Measurements from ENCODE around the gene ABHD16B. TPM values are rescaled to one million over a fixed set of nuclear protein-coding genes. Genes with fewer than 3 reads are reported as not detected.

The ABHD16B gene
- not detected for total RNA-seq

- Histone ChIP-seq H3K9me3 (no peaks in the 10 kb centered on the region), H3K27me3 (peaks cover 0 to 8% (median under 1%) of the 10 kb centered on the region in 3 donors), H3K4me1 (peaks cover 33 to 45% of the 10 kb centered on the region in 2 donors), H3K27ac (peak within 1 kb of the TSS in 1 of 4 donors; percentile 33), H3K36me3 (no peaks in the 10 kb centered on the region), H3K4me3 (no peak within 1 kb of the TSS)
- TF ChIP-seq, protein P1, sequence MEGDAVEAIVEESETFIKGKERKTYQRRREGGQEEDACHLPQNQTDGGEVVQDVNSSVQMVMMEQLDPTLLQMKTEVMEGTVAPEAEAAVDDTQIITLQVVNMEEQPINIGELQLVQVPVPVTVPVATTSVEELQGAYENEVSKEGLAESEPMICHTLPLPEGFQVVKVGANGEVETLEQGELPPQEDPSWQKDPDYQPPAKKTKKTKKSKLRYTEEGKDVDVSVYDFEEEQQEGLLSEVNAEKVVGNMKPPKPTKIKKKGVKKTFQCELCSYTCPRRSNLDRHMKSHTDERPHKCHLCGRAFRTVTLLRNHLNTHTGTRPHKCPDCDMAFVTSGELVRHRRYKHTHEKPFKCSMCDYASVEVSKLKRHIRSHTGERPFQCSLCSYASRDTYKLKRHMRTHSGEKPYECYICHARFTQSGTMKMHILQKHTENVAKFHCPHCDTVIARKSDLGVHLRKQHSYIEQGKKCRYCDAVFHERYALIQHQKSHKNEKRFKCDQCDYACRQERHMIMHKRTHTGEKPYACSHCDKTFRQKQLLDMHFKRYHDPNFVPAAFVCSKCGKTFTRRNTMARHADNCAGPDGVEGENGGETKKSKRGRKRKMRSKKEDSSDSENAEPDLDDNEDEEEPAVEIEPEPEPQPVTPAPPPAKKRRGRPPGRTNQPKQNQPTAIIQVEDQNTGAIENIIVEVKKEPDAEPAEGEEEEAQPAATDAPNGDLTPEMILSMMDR (IDR thresholded peaks at IDR 0.05 in 4 of 5, conservative IDR thresholded peaks at IDR 0.05 in 1 of 5): no peak
- TF ChIP-seq POLR2A (IDR thresholded peaks at IDR 0.05): no peak
- no peak for DNase-seq
- no peak for ATAC-seq
- in situ Hi-C loops (cut with MboI; ENCODE audit: low sequenced_read_pairs in 4 of 4): loop anchor here in 1 of 4 donors (10.0 kb wide), 1 partner anchor 77 kb away; no protein-coding TSS in a partner anchor
- intact Hi-C loops (cut with DNase I; ENCODE audit: low total_unique reads): loop anchor here (10.0 kb wide), 1 partner anchor 237 kb away; the partner anchor contains the start of gene GMEB2
Measured at GRCh38 chr20:63861365-63861934, at the start of gene ABHD16B. Gene ABHD16B, plus strand, starts transcription at chr20:63861498. Its CDS starts 43 bp downstream, at chr20:63861541.

DNA sequence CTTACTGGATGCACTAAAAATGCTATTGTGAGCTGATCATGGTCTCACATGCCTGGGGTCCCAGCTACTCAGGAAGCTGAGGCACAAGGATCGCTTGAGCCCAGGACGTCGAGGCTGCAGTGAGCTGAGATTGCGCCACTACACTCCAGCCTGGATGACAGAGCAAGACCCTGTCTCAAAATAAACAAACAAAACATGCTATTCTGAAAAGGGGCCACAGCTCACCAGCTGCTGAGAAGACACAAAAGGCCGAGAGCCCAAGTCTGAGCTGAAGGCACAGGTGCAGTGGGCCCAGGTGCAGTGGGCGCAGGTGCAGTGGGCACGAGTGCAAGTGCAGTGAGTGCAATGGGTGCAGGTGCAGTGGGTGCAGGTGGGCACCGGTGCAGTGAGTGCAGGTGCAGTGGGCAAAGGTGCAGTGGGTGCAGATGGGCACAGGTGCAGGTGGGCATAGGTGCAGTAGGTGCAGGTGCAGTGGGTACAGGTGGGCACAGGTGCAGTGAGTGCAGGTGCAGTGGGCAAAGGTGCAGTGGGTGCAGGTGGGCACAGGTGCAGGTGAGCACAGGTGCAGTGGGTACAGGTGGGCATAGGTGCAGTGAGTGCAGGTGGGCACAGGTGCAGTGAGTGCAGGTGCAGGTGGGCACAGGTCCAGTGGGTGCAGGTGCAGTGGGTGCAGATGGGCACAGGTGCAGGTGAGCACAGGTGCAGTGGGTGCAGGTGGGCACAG lies 46.2 kb upstream of the ABHD16B start:
- no peak for ATAC-seq
- H3K36me3 ChIP-seq: no peaks in the 10 kb centered on the region
- H3K27me3 ChIP-seq: no peaks in the 10 kb centered on the region
- H3K4me3 ChIP-seq: no peak overlapping the region
- intact Hi-C loops (cut with DNase I; ENCODE audit: low total_unique reads) (no loop called here), in situ Hi-C loops (cut with MboI; ENCODE audit: low sequenced_read_pairs in 4 of 4) (no loop called here)
- TF ChIP-seq POLR2A (IDR thresholded peaks at IDR 0.05): no peak
- TF ChIP-seq, protein P1 (IDR thresholded peaks at IDR 0.05 in 4 of 5, conservative IDR thresholded peaks at IDR 0.05 in 1 of 5): no peak
- H3K9me3 ChIP-seq: no peaks in the 10 kb centered on the region
- H3K27ac ChIP-seq: no peak overlapping the region
- H3K4me1 ChIP-seq: peaks cover 0 to 7% of the 10 kb centered on the region in 2 donors
- DNase-seq: no peak

GRCh38 chr20:63815615-63816253 lies 45.6 kb upstream of the ABHD16B start:
- peaks cover 0 to 7% of the 10 kb centered on the region in 2 donors for H3K4me1 ChIP-seq
- H3K36me3 ChIP-seq: no peaks in the 10 kb centered on the region
- ATAC-seq: no peak
- TF ChIP-seq POLR2A (IDR thresholded peaks at IDR 0.05): no peak
- TF ChIP-seq, protein P1 (IDR thresholded peaks at IDR 0.05 in 4 of 5, conservative IDR thresholded peaks at IDR 0.05 in 1 of 5): no peak
- no peak for DNase-seq
- H3K4me3 ChIP-seq: no peak overlapping the region
- no peaks in the 10 kb centered on the region for H3K9me3 ChIP-seq
- H3K27ac ChIP-seq: no peak overlapping the region
- in situ Hi-C loops (cut with MboI; ENCODE audit: low sequenced_read_pairs in 4 of 4): no loop called here
- H3K27me3 ChIP-seq: no peaks in the 10 kb centered on the region
- intact Hi-C loops (cut with DNase I; ENCODE audit: low total_unique reads): no loop called here

- Histone ChIP-seq H3K4me3 (peak overlapping the region in 2 of 4 donors; percentile 0 to 29), H3K36me3 (no peaks in the 10 kb centered on the region), H3K27ac (peak overlapping the region; percentile 24 to 62 (median 36)), H3K4me1 (peaks cover 0 to 7% of the 10 kb centered on the region in 2 donors), H3K27me3 (no peaks in the 10 kb centered on the region), H3K9me3 (no peaks in the 10 kb centered on the region)
- ATAC-seq: peak; percentile 55 to 66
- intact Hi-C loops (cut with DNase I; ENCODE audit: low total_unique reads) (no loop called here), in situ Hi-C loops (cut with MboI; ENCODE audit: low sequenced_read_pairs in 4 of 4) (no loop called here)
- DNase-seq: no peak
- TF ChIP-seq, protein P1 (IDR thresholded peaks at IDR 0.05 in 4 of 5, conservative IDR thresholded peaks at IDR 0.05 in 1 of 5): peak in 4 of 5 experiments; percentile 16 to 36 (median 34)
- no peak for TF ChIP-seq POLR2A (IDR thresholded peaks at IDR 0.05)
Measured at GRCh38 chr20:63819224-63819921, 41.9 kb upstream of the ABHD16B start.
